Astrocyte (in vitro differentiated cells and primary cell): ENCODE measurements around the gene TNFRSF8. TPM values are rescaled to one million over a fixed set of nuclear protein-coding genes. Genes with fewer than 3 reads are reported as not detected.

Source experiments
- microRNA-seq: library from miRNA; unstranded; fragments of <30 nt; microRNA quantifications from one replicate; pipeline ENCODE4 v1.2.0, GENCODE V29; 2020
- total RNA-seq: library from RNA; stranded (reverse); gene quantifications from 2 replicates; pipeline ENCODE4 v1.2.1, GENCODE V29; 2021

The TNFRSF8 gene
- total RNA-seq, 1 donor from 2014 or later: 0.16 TPM

Small RNA genes within 50 kb of the gene (microRNA-seq; reads per million reads assigned to microRNA genes)
- gene MIR4632 (not detected), gene MIR6729 (3.3 reads per million, percentile 9 among the genes with 10 or more reads in this experiment), gene MIR7846 (not detected)

Other genes starting within 250 kb of the TNFRSF8 start
- not detected in 2 replicates for gene NPPA, start 215.5 kb upstream of the TNFRSF8 start, total RNA-seq
- gene NPPB, start 204.4 kb upstream of the TNFRSF8 start, total RNA-seq: 333 and 449 TPM in 2 replicates
- gene KIAA2013, start 136.9 kb upstream of the TNFRSF8 start, total RNA-seq: 56.0 and 60.4 TPM in 2 replicates
- 375 and 500 TPM in 2 replicates for gene PLOD1, start 128.6 kb upstream of the TNFRSF8 start, total RNA-seq
- gene MFN2, start 82.9 kb upstream of the TNFRSF8 start, total RNA-seq: 74.0 and 75.5 TPM in 2 replicates
- gene MIIP, start 43.8 kb upstream of the TNFRSF8 start, total RNA-seq: 29.1 and 33.8 TPM in 2 replicates
- gene TNFRSF1B, start 103.7 kb downstream of the TNFRSF8 start, total RNA-seq: 0.09 TPM in 1 of 2 replicates, not detected in the other
- 25.9 and 28.8 TPM in 2 replicates for gene VPS13D, start 166.7 kb downstream of the TNFRSF8 start, total RNA-seq